Mucosa of descending colon (tissue), 3 donors: Measurements from ENCODE around the gene B3GNT9. TPM values are rescaled to one million over a fixed set of nuclear protein-coding genes. Genes with fewer than 3 reads are reported as not detected.
A peak's percentile ranks its signal among the peaks of the same experiment; 100 is the strongest.

Experiments
- ATAC-seq: fragments of 200-7000 bp; cut with Tn5 transposase; one replicate; pipeline ENCODE4 v1.9.1; 2020; ENCODE audit warnings: mild to moderate bottlenecking, moderate library complexity
- DNase-seq, 3 donors: peaks; one replicate each; pipeline ENCODE4 v3.0.0-alpha.2; 2020
- H3K36me3 ChIP-seq: fragments of 200-600 bp; one replicate; pipeline ENCODE4 v1.8.0; 2021; ENCODE audit warnings: low read depth, mild to moderate bottlenecking
- H3K4me1 ChIP-seq: fragments of 200-600 bp; one replicate; pipeline ENCODE4 v1.8.0; 2021; ENCODE audit warnings: low read depth, mild to moderate bottlenecking
- H3K4me3 ChIP-seq: fragments of 200-600 bp; one replicate; pipeline ENCODE4 v1.8.0; 2021; ENCODE audit warnings: mild to moderate bottlenecking
- H3K9me3 ChIP-seq: fragments of 200-600 bp; one replicate; pipeline ENCODE4 v1.8.0; 2021; ENCODE audit warnings: mild to moderate bottlenecking
- intact Hi-C, 2 donors: fragments of 100-400 bp; cut with DNase I in 1 of 2; cut with micrococcal nuclease in 1 of 2; formaldehyde crosslinking; loops; one replicate each; pipeline versions ENCODE4 v1.11.0 to v1.11.1; 2022; cut with DNase I, micrococcal nuclease
- total RNA-seq, 3 donors: library from RNA; stranded (reverse); fragmentation: NEBNext Ultra II Directional in 2 of 3; extraction: Animal tissue kit (Norgen Biotek cat#: 25700) in 2 of 3; gene quantifications; one replicate each; pipeline versions ENCODE4 v1.2.1 to v1.2.4, GENCODE V29; 2021 to 2023
- TF ChIP-seq, protein P1 (sequence below): fragments of 200-600 bp; IDR thresholded peaks from one replicate; pipeline ENCODE4 v1.8.0; 2022; ENCODE audit warnings: antibody characterized with exemption, mild to moderate bottlenecking
- donor health status: DM: no; HTN: no; CAD: no; lungs with moderate emphysema.
- donor health status: DM: no; HTN: no; CAD: no.
- donor health status: DM: no; HTN: yes; CAD: no.

The B3GNT9 gene
- total RNA-seq, 3 donors from 2014 or later: 1.5 to 8.4 (median 4.0) TPM

DNA sequence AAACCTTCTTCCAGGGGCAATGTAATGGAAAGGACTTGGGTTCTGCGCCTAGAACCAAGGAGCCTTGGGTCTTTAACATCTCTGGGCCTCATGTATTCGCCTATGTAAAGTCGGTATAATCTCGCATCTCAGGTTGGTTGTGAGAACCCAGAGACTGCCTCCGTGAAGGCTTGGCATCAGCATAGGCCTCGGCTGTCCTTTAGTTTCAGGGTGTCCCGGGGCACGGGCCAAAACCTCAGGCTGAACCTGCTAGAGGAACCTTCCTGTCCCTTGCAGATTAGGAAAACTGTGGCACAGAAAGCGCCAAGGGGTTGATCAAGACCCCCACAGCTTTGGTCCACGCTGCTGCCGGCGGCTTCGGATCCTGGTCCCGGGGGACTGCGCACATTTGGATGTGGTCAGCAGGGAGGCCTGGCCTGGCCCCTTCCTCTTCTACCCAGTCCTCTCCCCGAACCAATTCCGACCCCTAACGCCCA, 41.8 kb downstream of the B3GNT9 start:
- DNase-seq (peak in 1 of 3 donors; percentile 11), ATAC-seq (no peak)
- intact Hi-C loops: no loop called here
- Histone ChIP-seq H3K36me3 (no peaks in the 10 kb centered on the region), H3K4me1 (peaks cover 29% of the 10 kb centered on the region), H3K9me3 (no peaks in the 10 kb centered on the region), H3K4me3 (no peak overlapping the region)
- TF ChIP-seq, protein P1, sequence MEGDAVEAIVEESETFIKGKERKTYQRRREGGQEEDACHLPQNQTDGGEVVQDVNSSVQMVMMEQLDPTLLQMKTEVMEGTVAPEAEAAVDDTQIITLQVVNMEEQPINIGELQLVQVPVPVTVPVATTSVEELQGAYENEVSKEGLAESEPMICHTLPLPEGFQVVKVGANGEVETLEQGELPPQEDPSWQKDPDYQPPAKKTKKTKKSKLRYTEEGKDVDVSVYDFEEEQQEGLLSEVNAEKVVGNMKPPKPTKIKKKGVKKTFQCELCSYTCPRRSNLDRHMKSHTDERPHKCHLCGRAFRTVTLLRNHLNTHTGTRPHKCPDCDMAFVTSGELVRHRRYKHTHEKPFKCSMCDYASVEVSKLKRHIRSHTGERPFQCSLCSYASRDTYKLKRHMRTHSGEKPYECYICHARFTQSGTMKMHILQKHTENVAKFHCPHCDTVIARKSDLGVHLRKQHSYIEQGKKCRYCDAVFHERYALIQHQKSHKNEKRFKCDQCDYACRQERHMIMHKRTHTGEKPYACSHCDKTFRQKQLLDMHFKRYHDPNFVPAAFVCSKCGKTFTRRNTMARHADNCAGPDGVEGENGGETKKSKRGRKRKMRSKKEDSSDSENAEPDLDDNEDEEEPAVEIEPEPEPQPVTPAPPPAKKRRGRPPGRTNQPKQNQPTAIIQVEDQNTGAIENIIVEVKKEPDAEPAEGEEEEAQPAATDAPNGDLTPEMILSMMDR: no peak

DNA sequence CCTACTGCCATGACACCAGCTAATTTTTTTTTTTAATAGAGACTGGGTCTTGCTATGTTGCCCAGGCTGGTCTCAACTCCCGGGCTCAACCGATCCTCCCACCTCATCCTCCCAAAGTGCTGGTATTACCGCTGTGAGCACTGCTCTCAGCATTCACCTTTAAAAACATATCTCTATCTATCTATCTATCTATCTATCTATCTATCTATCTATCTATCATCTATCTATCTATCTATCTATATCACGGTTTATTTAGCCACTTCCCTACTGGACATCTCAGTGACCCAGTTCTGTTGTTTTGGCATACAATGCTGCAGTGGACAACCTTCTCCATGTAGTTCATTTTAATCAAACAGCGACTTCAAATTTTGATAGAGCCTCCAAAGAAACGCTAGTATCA, 42.3 kb downstream of the B3GNT9 start:
- Histone ChIP-seq H3K4me1 (peaks cover 29% of the 10 kb centered on the region), H3K9me3 (no peaks in the 10 kb centered on the region), H3K4me3 (no peak overlapping the region), H3K36me3 (no peaks in the 10 kb centered on the region)
- ATAC-seq: no peak
- intact Hi-C loops: no loop called here
- DNase-seq: no peak
- TF ChIP-seq, protein P1: no peak

DNA sequence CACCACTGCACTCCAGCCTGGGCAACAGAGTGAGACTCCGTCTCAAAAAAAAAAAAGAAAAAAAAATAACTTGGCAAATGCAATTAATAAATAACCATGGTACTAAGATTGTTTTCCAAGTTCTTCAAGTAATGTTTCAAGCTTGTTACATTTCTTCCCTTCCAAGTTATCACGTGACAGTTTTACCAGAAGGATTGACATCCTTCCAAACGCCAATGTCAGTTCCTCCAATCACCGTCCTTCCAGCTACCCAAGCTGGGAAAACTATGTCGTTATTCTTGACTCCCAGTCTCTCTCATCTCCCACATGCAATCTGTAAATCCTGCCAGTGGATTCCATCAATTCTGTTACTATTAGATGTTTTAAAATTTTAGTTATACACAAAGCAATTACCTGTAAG, 44.9 kb downstream of the B3GNT9 start:
- ATAC-seq (no peak), DNase-seq (no peak)
- TF ChIP-seq, protein P1: no peak
- Histone ChIP-seq H3K4me1 (peaks cover 20% of the 10 kb centered on the region), H3K9me3 (no peaks in the 10 kb centered on the region), H3K36me3 (no peaks in the 10 kb centered on the region), H3K4me3 (no peak overlapping the region)
- intact Hi-C loops: no loop called here

DNA sequence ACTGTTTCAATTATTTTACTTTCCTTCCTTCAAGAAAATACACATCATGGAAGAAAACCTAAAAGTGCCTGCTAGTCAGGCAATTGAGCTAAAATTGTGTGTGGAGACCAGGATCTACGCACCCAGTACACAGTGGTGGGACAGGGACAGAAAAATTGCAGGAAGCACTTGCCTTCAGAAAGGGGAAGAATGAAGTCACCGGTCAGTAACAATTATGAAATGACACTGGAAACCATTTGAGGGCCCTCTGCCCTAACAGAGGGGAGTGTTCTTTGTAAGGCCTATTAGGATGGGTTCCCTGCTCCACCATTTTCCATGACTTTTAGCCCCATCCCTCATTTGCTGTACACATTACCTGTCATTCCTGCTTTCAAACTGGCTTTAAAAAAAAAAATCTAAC, 45.6 kb downstream of the B3GNT9 start:
- intact Hi-C loops: no loop called here
- no peaks in the 10 kb centered on the region for H3K9me3 ChIP-seq
- ATAC-seq (no peak), DNase-seq (no peak)
- H3K4me3 ChIP-seq: no peak overlapping the region
- H3K36me3 ChIP-seq: no peaks in the 10 kb centered on the region
- TF ChIP-seq, protein P1: no peak
- H3K4me1 ChIP-seq: peaks cover 13% of the 10 kb centered on the region

DNA sequence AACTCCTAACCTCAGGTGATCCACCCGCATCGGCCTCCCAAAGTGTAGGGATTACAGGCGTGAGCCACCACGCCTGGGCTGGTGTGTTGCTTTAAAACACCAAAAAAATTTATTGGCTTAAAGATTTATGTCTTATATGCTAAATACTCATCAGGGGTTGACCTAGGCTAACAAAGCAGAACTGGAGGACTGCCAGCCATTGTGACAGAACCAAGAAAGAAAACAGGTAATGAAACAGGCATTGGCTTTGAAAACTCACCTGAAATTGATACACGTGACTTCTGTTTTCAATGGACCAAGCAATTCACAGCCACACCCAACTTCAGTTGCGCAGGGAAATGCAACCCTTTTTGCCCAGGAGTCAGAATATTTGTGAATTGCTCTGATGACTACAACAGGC, 46.0 kb downstream of the B3GNT9 start:
- Histone ChIP-seq H3K4me3 (no peak overlapping the region), H3K4me1 (peaks cover 13% of the 10 kb centered on the region), H3K36me3 (no peaks in the 10 kb centered on the region), H3K9me3 (no peaks in the 10 kb centered on the region)
- DNase-seq (peak in 2 of 3 donors; percentile 33 to 81), ATAC-seq (peak; percentile 38)
- TF ChIP-seq, protein P1: no peak
- intact Hi-C loops: no loop called here

DNA sequence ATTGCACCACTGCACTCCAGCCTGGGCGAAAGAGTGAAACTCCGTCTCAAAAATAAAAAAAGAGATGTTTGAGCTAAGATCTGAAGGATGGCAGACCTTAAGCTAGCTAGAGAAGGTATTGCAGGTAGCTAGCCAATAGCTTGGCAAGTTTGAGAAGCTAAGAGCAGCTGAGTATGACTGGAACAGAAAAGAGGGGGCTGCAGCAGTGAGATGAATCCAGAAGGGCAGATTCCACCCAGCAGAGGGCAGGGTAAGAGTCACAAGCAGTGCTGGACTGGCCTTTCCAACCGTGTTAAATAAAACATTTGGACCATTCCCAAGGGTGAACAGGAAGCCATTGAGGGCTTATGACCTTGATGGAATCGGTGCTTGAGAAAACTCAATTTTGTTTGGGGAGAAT, 46.7 kb downstream of the B3GNT9 start:
- no peaks in the 10 kb centered on the region for H3K36me3 ChIP-seq
- DNase-seq (peak in 1 of 3 donors; percentile 28), ATAC-seq (peak; percentile 61)
- no peaks in the 10 kb centered on the region for H3K9me3 ChIP-seq
- no peak overlapping the region for H3K4me3 ChIP-seq
- intact Hi-C loops: no loop called here
- TF ChIP-seq, protein P1: no peak
- peaks cover 13% of the 10 kb centered on the region for H3K4me1 ChIP-seq
